A549 (cell line): Measurements from ENCODE around the gene GNA12. TPM values are rescaled to one million over a fixed set of nuclear protein-coding genes. Genes with fewer than 3 reads are reported as not detected.
A peak's percentile ranks its signal among the peaks of the same experiment; 100 is the strongest.

ENCODE experiments used
- BHLHE40 ChIP-seq: IDR thresholded peaks from 2 replicates; pipeline ENCODE4 v1.6.1; 2012; ENCODE audit warnings: low read depth, low read length, inconsistent platforms
- CBX2 ChIP-seq: fragments of 200-600 bp; sonication (generic); IDR thresholded peaks from 2 replicates; pipeline ENCODE4 v1.6.1; 2016; ENCODE audit warnings: low read depth, mild to moderate bottlenecking, borderline replicate concordance
- CEBPB ChIP-seq, 2 experiments: fragments of >200 bp in 1 of 2; sonication (Bioruptor Twin) in 1 of 2; formaldehyde crosslinking in 1 of 2; IDR thresholded peaks; 2 replicates each; pipeline ENCODE4 v1.6.1; 2012 to 2016
- EHF ChIP-seq: fragments of 250-450 bp; sonication (Bioruptor Pico); IDR thresholded peaks from 2 replicates; pipeline ENCODE4 v1.5.0; 2020; ENCODE audit warnings: mild to moderate bottlenecking
- FOXS1 ChIP-seq: fragments of 250-450 bp; sonication (Bioruptor Pico); IDR thresholded peaks from 2 replicates; pipeline ENCODE4 v1.5.0; 2020; ENCODE audit warnings: mild to moderate bottlenecking, moderate library complexity
- GATA3 ChIP-seq: IDR thresholded peaks from 2 replicates; pipeline ENCODE4 v1.6.1; 2012; ENCODE audit warnings: borderline replicate concordance
- HOXB13 ChIP-seq: fragments of 250-450 bp; sonication (Bioruptor Pico); IDR thresholded peaks from 2 replicates; pipeline ENCODE4 v1.5.0; 2020; ENCODE audit warnings: low read depth, mild to moderate bottlenecking, moderate library complexity
- HOXB5 ChIP-seq: fragments of 250-450 bp; sonication (Bioruptor Pico); IDR thresholded peaks from 2 replicates; pipeline ENCODE4 v1.5.0; 2020; ENCODE audit warnings: mild to moderate bottlenecking, moderate library complexity
- JUN ChIP-seq, 2 experiments: fragments of >200 bp; sonication (Bioruptor Twin); formaldehyde crosslinking; IDR thresholded peaks; 2 replicates in 1 of 2; 3 replicates in 1 of 2; pipeline ENCODE4 v1.6.1; 2016 to 2017
- KDM5A ChIP-seq: fragments of 200-600 bp; sonication (generic); IDR thresholded peaks from 2 replicates; pipeline ENCODE4 v1.6.1; 2016; ENCODE audit warnings: antibody characterized with exemption, mild to moderate bottlenecking
- MYC ChIP-seq: IDR thresholded peaks from 2 replicates; pipeline ENCODE4 v1.6.1; 2012; ENCODE audit warnings: mild to moderate bottlenecking, inconsistent platforms, low read length, improper control_type of control experiment, borderline replicate concordance
- NFE2L2 ChIP-seq: fragments of 150-350 bp; conservative IDR thresholded peaks from 2 replicates; pipeline ENCODE4 v1.6.1; 2014; ENCODE audit warnings: low read length
- NR3C1 ChIP-seq: fragments of >200 bp; sonication (Bioruptor Twin); formaldehyde crosslinking; IDR thresholded peaks from 3 replicates; pipeline ENCODE4 v1.6.1; 2017
- RAD21 ChIP-seq, 2 experiments: fragments of >200 bp in 1 of 2; sonication (Bioruptor Twin) in 1 of 2; formaldehyde crosslinking in 1 of 2; IDR thresholded peaks in 1 of 2; conservative IDR thresholded peaks in 1 of 2; 2 replicates in 1 of 2; 3 replicates in 1 of 2; pipeline ENCODE4 v1.6.1; 2012 to 2018; ENCODE audit warnings: inconsistent platforms in 1 of 2
- RFX5 ChIP-seq: fragments of 450-650 bp; IDR thresholded peaks from 2 replicates; pipeline ENCODE4 v1.7.1; 2014; ENCODE audit warnings: antibody characterized with exemption, mild to moderate bottlenecking, moderate library complexity
- RNF2 ChIP-seq: fragments of 200-600 bp; sonication (generic); IDR thresholded peaks from 2 replicates; pipeline ENCODE4 v1.6.1; 2016; ENCODE audit warnings: low read depth, mild to moderate bottlenecking, antibody characterized with exemption, moderate library complexity, borderline replicate concordance
- SMC3 ChIP-seq: fragments of >200 bp; sonication (Bioruptor Twin); formaldehyde crosslinking; IDR thresholded peaks from 3 replicates; pipeline ENCODE4 v1.6.1; 2018; ENCODE audit warnings: inconsistent platforms
- SREBF2 ChIP-seq: fragments of 450-650 bp; IDR thresholded peaks from 2 replicates; pipeline ENCODE4 v1.6.1; 2014; ENCODE audit warnings: mild to moderate bottlenecking, moderate library complexity
- TFCP2L1 ChIP-seq: fragments of 250-450 bp; sonication (Bioruptor Pico); IDR thresholded peaks from 2 replicates; pipeline ENCODE4 v1.5.0; 2021; ENCODE audit warnings: mild to moderate bottlenecking
- ZC3H11A ChIP-seq: fragments of 450-650 bp; IDR thresholded peaks from 2 replicates; pipeline ENCODE4 v1.6.1; 2014; ENCODE audit warnings: antibody characterized with exemption, mild to moderate bottlenecking
- ZFP36 ChIP-seq: fragments of 450-650 bp; IDR thresholded peaks from 2 replicates; pipeline ENCODE4 v1.6.1; 2014; ENCODE audit warnings: borderline replicate concordance; ENCODE audit not compliant: partially characterized antibody
- polyA plus RNA-seq, 4 experiments: library from polyadenylated mRNA; depleted of rRNA in 3 of 4; stranded (reverse); fragments of >200 nt; fragmentation: RNase III in 1 of 4; extraction: RNeasy Plus Mini Kit Qiagen cat#74134 plus additional on column Dnase treatment in 1 of 4; gene quantifications; 2 replicates in 3 of 4; 3 replicates in 1 of 4; pipeline ENCODE4 v1.2.3, GENCODE V29; 2011 to 2017
- TF ChIP-seq, protein P1 (sequence below): IDR thresholded peaks from 2 replicates; pipeline ENCODE4 v1.6.1; 2012
- TF ChIP-seq, protein P2 (sequence below): fragments of 200-600 bp; sonication (generic); IDR thresholded peaks from 2 replicates; pipeline ENCODE4 v1.6.1; 2016; ENCODE audit warnings: antibody characterized with exemption, mild to moderate bottlenecking, moderate library complexity
- TF ChIP-seq, protein P3 (sequence below): fragments of 150-350 bp; IDR thresholded peaks from 2 replicates; pipeline ENCODE4 v1.6.1; 2014; ENCODE audit warnings: low read depth, mild to moderate bottlenecking, low read length
- TF ChIP-seq, protein P4 (sequence below): IDR thresholded peaks from 2 replicates; pipeline ENCODE4 v1.6.1; 2012
- TF ChIP-seq, protein P5 (sequence below): fragments of 250-450 bp; sonication (Bioruptor Pico); IDR thresholded peaks from 2 replicates; pipeline ENCODE4 v1.5.0; 2021; ENCODE audit warnings: mild to moderate bottlenecking, moderate library complexity, borderline replicate concordance

The GNA12 gene
- polyA plus RNA-seq, 2 of the 4 experiments (the other 2 are of a cell fraction), result 33.0 to 43.7 TPM

DNA sequence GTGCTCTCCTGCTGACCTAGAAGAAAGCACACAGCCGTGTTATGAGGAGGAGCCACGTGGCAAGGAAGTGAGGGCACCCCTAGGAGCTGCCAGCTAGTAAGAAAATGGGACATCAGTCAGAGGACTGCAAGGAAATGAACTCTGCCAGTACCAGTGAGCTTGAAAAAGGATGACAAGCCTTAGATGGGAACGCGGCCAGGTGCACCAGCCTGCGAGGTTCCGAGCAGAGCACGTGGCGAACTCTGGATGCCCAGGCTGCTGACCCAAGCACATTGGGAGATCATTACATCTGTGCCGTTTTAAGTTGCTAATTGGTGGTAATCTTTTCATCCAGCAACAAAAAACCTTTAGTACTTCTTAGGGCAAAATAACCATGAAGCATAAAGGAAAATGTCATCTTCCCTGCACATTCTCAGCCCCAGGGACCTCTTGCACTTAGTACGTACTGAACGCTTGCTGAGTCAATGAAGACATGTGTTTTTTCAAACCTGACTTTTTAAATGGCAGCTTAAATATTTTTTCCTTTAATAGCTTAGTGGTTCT lies 86.7 kb downstream of the GNA12 start (continued):
- TF ChIP-seq SMC3 (no peak), SREBF2 (no peak), GATA3 (no peak), RFX5 (no peak), NFE2L2 (no peak), FOXS1 (CRISPR knock-in tag) (peak; percentile 74; the same call in 1 of the 2 replicates), RAD21 (conservative IDR thresholded peaks at IDR 0.05 in 1 of 2, IDR thresholded peaks at IDR 0.05 in 1 of 2) (no peak), NR3C1 (no peak), TFCP2L1 (CRISPR knock-in tag) (peak; percentile 79; the same call in 1 of the 2 replicates), KDM5A (no peak), CBX2 (no peak), ZC3H11A (no peak), MYC (peak; percentile 92), ZFP36 (no peak), JUN (IDR thresholded peaks at IDR 0.05) (no peak), EHF (CRISPR knock-in tag) (peak; percentile 79; the same call in 1 of the 2 replicates), CEBPB (IDR thresholded peaks at IDR 0.05) (no peak), BHLHE40 (0 out of 2 replicates have a peak, but pooled peaks have one; percentile 21), RNF2 (no peak), HOXB13 (CRISPR knock-in tag) (peak; percentile 82), HOXB5 (CRISPR knock-in tag) (peak; percentile 73)
- TF ChIP-seq, protein P1, sequence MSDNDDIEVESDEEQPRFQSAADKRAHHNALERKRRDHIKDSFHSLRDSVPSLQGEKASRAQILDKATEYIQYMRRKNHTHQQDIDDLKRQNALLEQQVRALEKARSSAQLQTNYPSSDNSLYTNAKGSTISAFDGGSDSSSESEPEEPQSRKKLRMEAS, result peak; percentile 99
- TF ChIP-seq, protein P2, sequence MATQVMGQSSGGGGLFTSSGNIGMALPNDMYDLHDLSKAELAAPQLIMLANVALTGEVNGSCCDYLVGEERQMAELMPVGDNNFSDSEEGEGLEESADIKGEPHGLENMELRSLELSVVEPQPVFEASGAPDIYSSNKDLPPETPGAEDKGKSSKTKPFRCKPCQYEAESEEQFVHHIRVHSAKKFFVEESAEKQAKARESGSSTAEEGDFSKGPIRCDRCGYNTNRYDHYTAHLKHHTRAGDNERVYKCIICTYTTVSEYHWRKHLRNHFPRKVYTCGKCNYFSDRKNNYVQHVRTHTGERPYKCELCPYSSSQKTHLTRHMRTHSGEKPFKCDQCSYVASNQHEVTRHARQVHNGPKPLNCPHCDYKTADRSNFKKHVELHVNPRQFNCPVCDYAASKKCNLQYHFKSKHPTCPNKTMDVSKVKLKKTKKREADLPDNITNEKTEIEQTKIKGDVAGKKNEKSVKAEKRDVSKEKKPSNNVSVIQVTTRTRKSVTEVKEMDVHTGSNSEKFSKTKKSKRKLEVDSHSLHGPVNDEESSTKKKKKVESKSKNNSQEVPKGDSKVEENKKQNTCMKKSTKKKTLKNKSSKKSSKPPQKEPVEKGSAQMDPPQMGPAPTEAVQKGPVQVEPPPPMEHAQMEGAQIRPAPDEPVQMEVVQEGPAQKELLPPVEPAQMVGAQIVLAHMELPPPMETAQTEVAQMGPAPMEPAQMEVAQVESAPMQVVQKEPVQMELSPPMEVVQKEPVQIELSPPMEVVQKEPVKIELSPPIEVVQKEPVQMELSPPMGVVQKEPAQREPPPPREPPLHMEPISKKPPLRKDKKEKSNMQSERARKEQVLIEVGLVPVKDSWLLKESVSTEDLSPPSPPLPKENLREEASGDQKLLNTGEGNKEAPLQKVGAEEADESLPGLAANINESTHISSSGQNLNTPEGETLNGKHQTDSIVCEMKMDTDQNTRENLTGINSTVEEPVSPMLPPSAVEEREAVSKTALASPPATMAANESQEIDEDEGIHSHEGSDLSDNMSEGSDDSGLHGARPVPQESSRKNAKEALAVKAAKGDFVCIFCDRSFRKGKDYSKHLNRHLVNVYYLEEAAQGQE, result no peak
- TF ChIP-seq, protein P3, sequence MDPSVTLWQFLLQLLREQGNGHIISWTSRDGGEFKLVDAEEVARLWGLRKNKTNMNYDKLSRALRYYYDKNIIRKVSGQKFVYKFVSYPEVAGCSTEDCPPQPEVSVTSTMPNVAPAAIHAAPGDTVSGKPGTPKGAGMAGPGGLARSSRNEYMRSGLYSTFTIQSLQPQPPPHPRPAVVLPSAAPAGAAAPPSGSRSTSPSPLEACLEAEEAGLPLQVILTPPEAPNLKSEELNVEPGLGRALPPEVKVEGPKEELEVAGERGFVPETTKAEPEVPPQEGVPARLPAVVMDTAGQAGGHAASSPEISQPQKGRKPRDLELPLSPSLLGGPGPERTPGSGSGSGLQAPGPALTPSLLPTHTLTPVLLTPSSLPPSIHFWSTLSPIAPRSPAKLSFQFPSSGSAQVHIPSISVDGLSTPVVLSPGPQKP, result no peak
- TF ChIP-seq, protein P4, sequence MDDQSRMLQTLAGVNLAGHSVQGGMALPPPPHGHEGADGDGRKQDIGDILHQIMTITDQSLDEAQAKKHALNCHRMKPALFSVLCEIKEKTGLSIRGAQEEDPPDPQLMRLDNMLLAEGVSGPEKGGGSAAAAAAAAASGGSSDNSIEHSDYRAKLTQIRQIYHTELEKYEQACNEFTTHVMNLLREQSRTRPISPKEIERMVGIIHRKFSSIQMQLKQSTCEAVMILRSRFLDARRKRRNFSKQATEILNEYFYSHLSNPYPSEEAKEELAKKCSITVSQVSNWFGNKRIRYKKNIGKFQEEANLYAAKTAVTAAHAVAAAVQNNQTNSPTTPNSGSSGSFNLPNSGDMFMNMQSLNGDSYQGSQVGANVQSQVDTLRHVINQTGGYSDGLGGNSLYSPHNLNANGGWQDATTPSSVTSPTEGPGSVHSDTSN, result no peak
- TF ChIP-seq, protein P5, sequence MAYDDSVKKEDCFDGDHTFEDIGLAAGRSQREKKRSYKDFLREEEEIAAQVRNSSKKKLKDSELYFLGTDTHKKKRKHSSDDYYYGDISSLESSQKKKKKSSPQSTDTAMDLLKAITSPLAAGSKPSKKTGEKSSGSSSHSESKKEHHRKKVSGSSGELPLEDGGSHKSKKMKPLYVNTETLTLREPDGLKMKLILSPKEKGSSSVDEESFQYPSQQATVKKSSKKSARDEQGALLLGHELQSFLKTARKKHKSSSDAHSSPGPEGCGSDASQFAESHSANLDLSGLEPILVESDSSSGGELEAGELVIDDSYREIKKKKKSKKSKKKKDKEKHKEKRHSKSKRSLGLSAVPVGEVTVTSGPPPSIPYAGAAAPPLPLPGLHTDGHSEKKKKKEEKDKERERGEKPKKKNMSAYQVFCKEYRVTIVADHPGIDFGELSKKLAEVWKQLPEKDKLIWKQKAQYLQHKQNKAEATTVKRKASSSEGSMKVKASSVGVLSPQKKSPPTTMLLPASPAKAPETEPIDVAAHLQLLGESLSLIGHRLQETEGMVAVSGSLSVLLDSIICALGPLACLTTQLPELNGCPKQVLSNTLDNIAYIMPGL (CRISPR knock-in tag), result peak; percentile 62; the same call in 1 of the 2 replicates
